MM.1S (cell line): ENCODE data around the gene STX10.
A peak's percentile ranks its signal among the peaks of the same experiment; 100 is the strongest.

ENCODE experiments used
- DNase-seq: peaks from one replicate; pipeline ENCODE4 v3.0.0-alpha.2; 2015
- H2AFZ ChIP-seq: fragments of 300-600 bp; sonication (generic); 2 replicates; pipeline ENCODE4 v1.6.0; 2016; ENCODE audit warnings: antibody characterized with exemption, low read length
- H3F3A ChIP-seq: fragments of 300-600 bp; sonication (generic); 2 replicates; pipeline ENCODE4 v1.6.1; 2016; ENCODE audit warnings: mild to moderate bottlenecking, antibody characterized with exemption, low read length, moderate library complexity, mixed read lengths; ENCODE audit not compliant: insufficient read depth
- H3K27ac ChIP-seq: fragments of 300-600 bp; sonication (generic); 2 replicates; pipeline ENCODE4 v1.5.1; 2016; ENCODE audit warnings: mild to moderate bottlenecking, low read length
- H3K27me3 ChIP-seq: fragments of 300-600 bp; sonication (generic); replicated peaks from 2 replicates; pipeline ENCODE4 v1.6.0; 2016; ENCODE audit warnings: low read length; ENCODE audit not compliant: insufficient read depth
- H3K36me3 ChIP-seq: fragments of 300-600 bp; sonication (generic); replicated peaks from 2 replicates; pipeline ENCODE4 v1.6.1; 2016; ENCODE audit warnings: mild to moderate bottlenecking, low read length, mixed read lengths; ENCODE audit not compliant: insufficient read depth
- H3K4me1 ChIP-seq: fragments of 300-600 bp; sonication (generic); 2 replicates; pipeline ENCODE4 v1.6.1; 2016; ENCODE audit warnings: low read length, mixed read lengths
- H3K4me2 ChIP-seq: fragments of 300-600 bp; sonication (generic); 2 replicates; pipeline ENCODE4 v1.6.0; 2016; ENCODE audit warnings: low read depth, low read length
- H3K4me3 ChIP-seq: fragments of 300-600 bp; sonication (generic); 2 replicates; pipeline ENCODE4 v1.5.1; 2016; ENCODE audit warnings: low read length, mixed read lengths
- H3K79me2 ChIP-seq: fragments of 300-600 bp; sonication (generic); 2 replicates; pipeline ENCODE4 v1.6.1; 2016; ENCODE audit warnings: mixed run types, low read length, mixed read lengths
- H3K9ac ChIP-seq: fragments of 300-600 bp; sonication (generic); 2 replicates; pipeline ENCODE4 v1.6.1; 2016; ENCODE audit warnings: low read length, mixed read lengths
- H3K9me2 ChIP-seq: fragments of 300-600 bp; sonication (generic); replicated peaks from 2 replicates; pipeline ENCODE4 v1.6.1; 2016; ENCODE audit warnings: mild to moderate bottlenecking, low read length, mixed read lengths; ENCODE audit not compliant: insufficient read depth
- H3K9me3 ChIP-seq: fragments of 300-600 bp; sonication (generic); replicated peaks from 2 replicates; pipeline ENCODE4 v1.6.1; 2016; ENCODE audit warnings: mild to moderate bottlenecking, low read length, mixed read lengths; ENCODE audit not compliant: insufficient read depth
- H4K20me1 ChIP-seq: fragments of 300-600 bp; sonication (generic); 2 replicates; pipeline ENCODE4 v1.6.1; 2016; ENCODE audit warnings: mild to moderate bottlenecking, low read length, moderate library complexity, mixed read lengths; ENCODE audit not compliant: insufficient read depth
- CTCF ChIP-seq: fragments of 300-600 bp; sonication (generic); IDR thresholded peaks from 2 replicates; pipeline ENCODE4 v1.5.1; 2016; ENCODE audit warnings: antibody characterized with exemption, low read length, mixed read lengths
- EZH2 ChIP-seq: fragments of 300-600 bp; sonication (generic); optimal IDR thresholded peaks from 2 replicates; pipeline ENCODE3; 2017; ENCODE audit warnings: low read depth, mild to moderate bottlenecking, antibody characterized with exemption, low read length, mixed read lengths
- EZH2phosphoT487 ChIP-seq: fragments of 300-600 bp; sonication (generic); IDR thresholded peaks from 2 replicates; pipeline ENCODE4 v1.6.1; 2018; ENCODE audit warnings: antibody characterized with exemption, low read length

STX10 gene

GRCh38 chr19:13120031-13120430, 30.1 kb downstream of the STX10 start:
- Histone ChIP-seq H3K9ac (no peak overlapping the region), H3K4me1 (peaks cover 15% of the 10 kb centered on the region), H3F3A (peaks cover 12% of the 10 kb centered on the region), H3K27me3 (no peaks in the 10 kb centered on the region), H3K4me2 (no peak overlapping the region), H3K79me2 (peaks cover 77% of the 10 kb centered on the region), H3K9me3 (no peaks in the 10 kb centered on the region), H4K20me1 (peaks cover 17% of the 10 kb centered on the region), H3K4me3 (no peak overlapping the region), H3K27ac (no peak overlapping the region), H2AFZ (no peak overlapping the region), H3K9me2 (no peaks in the 10 kb centered on the region), H3K36me3 (no peaks in the 10 kb centered on the region)
- TF ChIP-seq EZH2 (no peak), CTCF (no peak), EZH2phosphoT487 (no peak)
- no peak for DNase-seq

- H3K9ac ChIP-seq, result no peak overlapping the region
- H3F3A ChIP-seq, result peaks cover 12% of the 10 kb centered on the region
- no peaks in the 10 kb centered on the region for H3K9me2 ChIP-seq
- H3K27ac ChIP-seq, result no peak overlapping the region
- peaks cover 18% of the 10 kb centered on the region for H3K4me1 ChIP-seq
- H2AFZ ChIP-seq, result no peak overlapping the region
- no peaks in the 10 kb centered on the region for H3K36me3 ChIP-seq
- no peak for DNase-seq
- H3K79me2 ChIP-seq, result peaks cover 77% of the 10 kb centered on the region
- peak overlapping the region; percentile 67; the same call in 1 of the 2 replicates for H3K4me2 ChIP-seq
- peaks cover 17% of the 10 kb centered on the region for H4K20me1 ChIP-seq
- no peak overlapping the region for H3K4me3 ChIP-seq
- H3K27me3 ChIP-seq, result no peaks in the 10 kb centered on the region
- no peaks in the 10 kb centered on the region for H3K9me3 ChIP-seq
- no peak for TF ChIP-seq CTCF
- no peak for TF ChIP-seq EZH2
- no peak for TF ChIP-seq EZH2phosphoT487
Measured at GRCh38 chr19:13119627-13120026, 30.5 kb downstream of the STX10 start.

GRCh38 chr19:13118424-13119193, 31.6 kb downstream of the STX10 start:
- H3K9ac ChIP-seq, result peak overlapping the region; percentile 90
- no peaks in the 10 kb centered on the region for H3K9me3 ChIP-seq
- H3F3A ChIP-seq, result peaks cover 12% of the 10 kb centered on the region
- 0 out of 2 replicates have a peak overlapping the region, but pooled peaks have one; percentile 42 for H2AFZ ChIP-seq
- TF ChIP-seq CTCF (no peak), EZH2 (no peak), EZH2phosphoT487 (no peak)
- peaks cover 72% of the 10 kb centered on the region for H3K79me2 ChIP-seq
- H4K20me1 ChIP-seq, result peaks cover 17% of the 10 kb centered on the region
- H3K4me2 ChIP-seq, result peak overlapping the region; percentile 67
- H3K9me2 ChIP-seq, result no peaks in the 10 kb centered on the region
- H3K4me1 ChIP-seq, result peaks cover 18% of the 10 kb centered on the region
- DNase-seq, result peak; percentile 38
- peak overlapping the region; percentile 99 for H3K4me3 ChIP-seq
- H3K27ac ChIP-seq, result no peak overlapping the region
- no peaks in the 10 kb centered on the region; the same call in 1 of the 2 replicates for H3K36me3 ChIP-seq
- H3K27me3 ChIP-seq, result no peaks in the 10 kb centered on the region
